ENCODE results near the gene NSD2.

DNA sequence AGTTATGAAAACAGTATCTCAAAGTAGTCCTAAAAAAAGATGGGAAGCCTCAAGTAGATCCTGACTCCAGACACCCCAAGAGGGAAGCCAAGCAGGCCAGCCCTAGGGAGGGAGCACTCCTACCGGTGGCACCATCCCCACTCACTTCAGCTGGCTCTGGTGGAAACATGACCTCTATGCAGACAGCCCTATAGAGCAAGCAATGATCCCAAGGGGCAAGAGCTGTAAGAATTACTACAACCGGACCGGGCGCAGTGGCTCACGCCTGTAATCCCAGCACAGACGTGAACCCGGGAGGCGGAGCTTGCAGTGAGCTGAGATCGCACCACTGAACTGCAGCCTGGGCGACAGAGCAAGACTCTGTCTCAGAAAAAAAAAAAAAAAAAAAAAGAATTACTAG, 20.9 kb upstream of the NSD2 start:
- TF ChIP-seq, protein P1, sequence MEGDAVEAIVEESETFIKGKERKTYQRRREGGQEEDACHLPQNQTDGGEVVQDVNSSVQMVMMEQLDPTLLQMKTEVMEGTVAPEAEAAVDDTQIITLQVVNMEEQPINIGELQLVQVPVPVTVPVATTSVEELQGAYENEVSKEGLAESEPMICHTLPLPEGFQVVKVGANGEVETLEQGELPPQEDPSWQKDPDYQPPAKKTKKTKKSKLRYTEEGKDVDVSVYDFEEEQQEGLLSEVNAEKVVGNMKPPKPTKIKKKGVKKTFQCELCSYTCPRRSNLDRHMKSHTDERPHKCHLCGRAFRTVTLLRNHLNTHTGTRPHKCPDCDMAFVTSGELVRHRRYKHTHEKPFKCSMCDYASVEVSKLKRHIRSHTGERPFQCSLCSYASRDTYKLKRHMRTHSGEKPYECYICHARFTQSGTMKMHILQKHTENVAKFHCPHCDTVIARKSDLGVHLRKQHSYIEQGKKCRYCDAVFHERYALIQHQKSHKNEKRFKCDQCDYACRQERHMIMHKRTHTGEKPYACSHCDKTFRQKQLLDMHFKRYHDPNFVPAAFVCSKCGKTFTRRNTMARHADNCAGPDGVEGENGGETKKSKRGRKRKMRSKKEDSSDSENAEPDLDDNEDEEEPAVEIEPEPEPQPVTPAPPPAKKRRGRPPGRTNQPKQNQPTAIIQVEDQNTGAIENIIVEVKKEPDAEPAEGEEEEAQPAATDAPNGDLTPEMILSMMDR (IDR thresholded peaks at IDR 0.05; ENCODE audit: poor library complexity) = no peak
- TF ChIP-seq EZH2 (IDR thresholded peaks at IDR 0.05; ENCODE audit: borderline replicate concordance) = no peak
- TF ChIP-seq EZH2phosphoT487 (IDR thresholded peaks at IDR 0.05; ENCODE audit: low read depth, severe bottlenecking, unreplicated experiment) = no peak
